Pancreas (tissue), 10 donors: Measurements from ENCODE around the gene EVA1C. TPM values are rescaled to one million over a fixed set of nuclear protein-coding genes. Genes with fewer than 3 reads are reported as not detected.
A peak's percentile ranks its signal among the peaks of the same experiment; 100 is the strongest.

Experiments
- ATAC-seq, 4 donors: fragments of 200-7000 bp; cut with Tn5 transposase; one replicate each; pipeline versions ENCODE4 v1.8.0 to v1.9.1; 2020; ENCODE audit warnings: mild to moderate bottlenecking in 4 of 4, moderate library complexity in 4 of 4
- DNase-seq, 6 donors: peaks; one replicate each; pipeline ENCODE4 v3.0.0-alpha.2; 2020
- FAIRE-seq: peaks from 2 replicates; lab custom pipeline; 2012; peaks lifted over from hg19 to GRCh38; lab: Jason Lieb, UNC
- H3K27ac ChIP-seq, 4 donors: fragments of 200-600 bp; sonication (generic); 1 replicate in 3 of 4; 2 replicates in 1 of 4; pipeline versions ENCODE4 v1.5.0 to v1.8.0; 2020
- H3K27me3 ChIP-seq, 4 donors: fragments of 200-600 bp; one replicate each; pipeline ENCODE4 v1.8.0; 2021
- H3K36me3 ChIP-seq, 3 donors: fragments of 200-600 bp; sonication (generic) in 1 of 3; one replicate each; pipeline versions ENCODE4 v1.5.0 to v1.8.0; 2020 to 2021
- H3K4me1 ChIP-seq, 3 donors: fragments of 200-600 bp; one replicate each; pipeline ENCODE4 v1.8.0; 2021
- H3K4me3 ChIP-seq, 4 donors: fragments of 200-600 bp; sonication (generic) in 2 of 4; one replicate each; pipeline versions ENCODE4 v1.5.0 to v1.8.0; 2020 to 2021
- H3K9me3 ChIP-seq, 4 donors: fragments of 200-600 bp; one replicate each; pipeline ENCODE4 v1.8.0; 2021
- WGBS, 2 donors: extraction: QIAGEN DNeasy Blood & Tissue Kit; methylation state at CpG; one replicate each; pipeline ENCODE4 v1.1.7; 2013; 5-methylcytosine and 5-hydroxymethylcytosine counted together
- intact Hi-C, 3 donors: fragments of 100-400 bp; cut with DNase I; formaldehyde crosslinking; loops; one replicate each; pipeline versions ENCODE4 v1.11.1 to v1.14.2; 2022
- polyA plus RNA-seq, 2 donors: library from polyadenylated mRNA; stranded (reverse); fragments of 200-250 nt; gene quantifications; one replicate each; pipeline ENCODE4 v1.2.3, GENCODE V29; 2013
- total RNA-seq, 6 donors: library from RNA; stranded (reverse); fragmentation: NEBNext Ultra II Directional in 4 of 6; extraction: Animal tissue kit (Norgen Biotek cat#: 25700) in 4 of 6; gene quantifications; one replicate each; pipeline versions ENCODE4 v1.2.1 to v1.2.4, GENCODE V29; 2021 to 2023
- TF ChIP-seq, protein P1 (sequence below), 4 donors: fragments of 200-600 bp; sonication (generic) in 3 of 4; IDR thresholded peaks; one replicate each; pipeline versions ENCODE4 v1.5.0 to v1.8.0; 2021; ENCODE audit warnings: antibody characterized with exemption in 4 of 4
- donor health status: healthy with polysubstance abuse.
- donor health status: DM: no; HTN: no; CAD: no; lungs with moderate emphysema.
- donor health status: DM: no; HTN: no; CAD: no.
- donor health status: control.
- donor health status: control.
- donor health status: Bipolar disorder and iron deficiency.
- donor health status: DM: yes; HTN: yes; CAD: no.
- donor health status: DM: no; HTN: no; CAD: no.
- donor health status: DM: no; HTN: no; CAD: no.
- donor health status: DM: yes; HTN: yes; CAD: no.

Gene EVA1C
- total and polyA plus RNA-seq, 8 donors, result 7.9 to 35.9 (median 11.6) TPM

GRCh38 chr21:32452641-32453040 is 40.1 kb downstream of the EVA1C start:
- no peak overlapping the region for H3K27ac ChIP-seq
- DNase-seq (no peak), FAIRE-seq (no peak), ATAC-seq (no peak)
- H3K9me3 ChIP-seq, result no peaks in the 10 kb centered on the region
- intact Hi-C loops, result no loop called here
- 92 to 99% methylated on average over 11 of the region's 11 CpGs for WGBS, 2 donors
- H3K36me3 ChIP-seq, result no peaks in the 10 kb centered on the region
- peaks cover 0 to 8% (median 8%) of the 10 kb centered on the region in 3 donors for H3K4me1 ChIP-seq
- no peak overlapping the region for H3K4me3 ChIP-seq
- TF ChIP-seq, protein P1, sequence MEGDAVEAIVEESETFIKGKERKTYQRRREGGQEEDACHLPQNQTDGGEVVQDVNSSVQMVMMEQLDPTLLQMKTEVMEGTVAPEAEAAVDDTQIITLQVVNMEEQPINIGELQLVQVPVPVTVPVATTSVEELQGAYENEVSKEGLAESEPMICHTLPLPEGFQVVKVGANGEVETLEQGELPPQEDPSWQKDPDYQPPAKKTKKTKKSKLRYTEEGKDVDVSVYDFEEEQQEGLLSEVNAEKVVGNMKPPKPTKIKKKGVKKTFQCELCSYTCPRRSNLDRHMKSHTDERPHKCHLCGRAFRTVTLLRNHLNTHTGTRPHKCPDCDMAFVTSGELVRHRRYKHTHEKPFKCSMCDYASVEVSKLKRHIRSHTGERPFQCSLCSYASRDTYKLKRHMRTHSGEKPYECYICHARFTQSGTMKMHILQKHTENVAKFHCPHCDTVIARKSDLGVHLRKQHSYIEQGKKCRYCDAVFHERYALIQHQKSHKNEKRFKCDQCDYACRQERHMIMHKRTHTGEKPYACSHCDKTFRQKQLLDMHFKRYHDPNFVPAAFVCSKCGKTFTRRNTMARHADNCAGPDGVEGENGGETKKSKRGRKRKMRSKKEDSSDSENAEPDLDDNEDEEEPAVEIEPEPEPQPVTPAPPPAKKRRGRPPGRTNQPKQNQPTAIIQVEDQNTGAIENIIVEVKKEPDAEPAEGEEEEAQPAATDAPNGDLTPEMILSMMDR (IDR thresholded peaks at IDR 0.05), result no peak
- H3K27me3 ChIP-seq, result no peaks in the 10 kb centered on the region

GRCh38 chr21:32455548-32455947 is 43.0 kb downstream of the EVA1C start:
- intact Hi-C loops, result no loop called here
- peaks cover 0 to 13% (median 12%) of the 10 kb centered on the region in 3 donors for H3K4me1 ChIP-seq
- no peaks in the 10 kb centered on the region for H3K36me3 ChIP-seq

DNA sequence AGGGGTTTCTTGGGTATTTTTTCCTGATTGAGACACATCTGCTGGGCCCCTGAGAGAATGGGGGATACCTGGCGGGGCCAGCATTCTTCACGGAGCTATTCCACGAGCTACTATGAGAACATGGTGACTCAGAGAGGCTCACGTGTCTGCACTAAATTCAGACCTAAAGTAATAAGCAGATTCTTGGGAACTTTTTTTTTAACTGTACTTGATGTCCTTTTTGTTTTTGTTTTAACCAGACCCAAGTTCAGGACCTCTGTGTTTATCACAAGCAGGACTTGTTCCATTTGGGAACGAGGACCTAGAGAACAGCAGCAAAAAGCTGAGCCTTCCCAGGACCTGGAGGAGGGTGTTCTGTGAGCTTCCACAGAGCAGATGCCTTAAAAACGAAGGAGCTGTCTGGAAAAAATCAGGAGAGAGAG is 44.0 kb downstream of the EVA1C start:
- H3K27ac ChIP-seq, result peak overlapping the region; percentile 42 to 69 (median 61)
- peaks cover 0 to 13% (median 12%) of the 10 kb centered on the region in 3 donors for H3K4me1 ChIP-seq
- DNase-seq (no peak), FAIRE-seq (no peak), ATAC-seq (peak in 2 of 4 donors; percentile 22 to 54)
- no peaks in the 10 kb centered on the region for H3K27me3 ChIP-seq
- H3K9me3 ChIP-seq, result no peaks in the 10 kb centered on the region
- H3K36me3 ChIP-seq, result no peaks in the 10 kb centered on the region
- WGBS, 2 donors, result 76 to 79% methylated on average over 6 of the region's 6 CpGs
- intact Hi-C loops, result no loop called here
- TF ChIP-seq, protein P1 (IDR thresholded peaks at IDR 0.05), result no peak
- no peak overlapping the region for H3K4me3 ChIP-seq

More at GRCh38 chr21:32455548-32455947, 43.0 kb downstream of the EVA1C start:
- no peak for ATAC-seq
- WGBS, 2 donors, result 78 to 81% methylated on average over 5 of the region's 5 CpGs
- no peak for DNase-seq
- H3K27ac ChIP-seq, result no peak overlapping the region
- no peaks in the 10 kb centered on the region for H3K27me3 ChIP-seq
- TF ChIP-seq, protein P1 (IDR thresholded peaks at IDR 0.05), result no peak
- no peaks in the 10 kb centered on the region for H3K9me3 ChIP-seq
- FAIRE-seq, result no peak
- no peak overlapping the region for H3K4me3 ChIP-seq

GRCh38 chr21:32457360-32457840 is 44.9 kb downstream of the EVA1C start:
- H3K4me1 ChIP-seq, result peaks cover 0 to 13% (median 12%) of the 10 kb centered on the region in 3 donors
- H3K27me3 ChIP-seq, result no peaks in the 10 kb centered on the region
- 8 to 9% methylated on average over 9 of the region's 9 CpGs for WGBS, 2 donors
- H3K36me3 ChIP-seq, result no peaks in the 10 kb centered on the region
- DNase-seq (peak; percentile 33 to 81 (median 71)), ATAC-seq (peak; percentile 61 to 79 (median 69)), FAIRE-seq (no peak)
- H3K27ac ChIP-seq, result peak overlapping the region; percentile 42 to 69 (median 61)
- H3K9me3 ChIP-seq, result no peaks in the 10 kb centered on the region
- TF ChIP-seq, protein P1 (IDR thresholded peaks at IDR 0.05), result peak in 1 of 4 donors; percentile 6
- intact Hi-C loops, result no loop called here
- no peak overlapping the region for H3K4me3 ChIP-seq

DNA sequence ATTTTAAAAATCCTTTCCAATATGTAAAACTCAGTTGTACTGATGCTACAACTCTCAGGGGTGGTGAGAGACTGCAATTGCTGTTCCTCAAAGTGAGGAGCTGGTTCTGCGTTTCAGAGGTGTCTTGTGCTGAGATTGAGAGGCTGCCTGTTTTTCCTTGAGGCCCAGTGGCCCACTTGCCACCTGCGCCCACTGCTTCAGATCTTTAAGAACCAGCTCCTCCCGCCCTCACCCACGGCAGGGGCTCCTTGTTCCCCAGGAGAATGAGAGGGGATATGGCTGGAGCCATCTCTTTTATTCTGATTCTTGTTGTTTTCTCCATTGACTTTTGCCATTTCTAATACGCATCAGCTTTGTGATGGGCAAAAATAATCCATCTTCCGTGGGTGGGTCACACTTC is 45.5 kb downstream of the EVA1C start:
- Histone ChIP-seq H3K36me3 (no peaks in the 10 kb centered on the region), H3K27ac (peak overlapping the region in 1 of 4 donors; percentile 69)

More for the DNA sequence above, 45.5 kb downstream of the EVA1C start:
- no peak for FAIRE-seq
- Histone ChIP-seq H3K27me3 (no peaks in the 10 kb centered on the region), H3K4me1 (peaks cover 0 to 13% (median 12%) of the 10 kb centered on the region in 3 donors), H3K4me3 (no peak overlapping the region), H3K9me3 (no peaks in the 10 kb centered on the region)
- TF ChIP-seq, protein P1 (IDR thresholded peaks at IDR 0.05), result no peak
- WGBS, 2 donors, result 90% methylated on average over 6 of the region's 6 CpGs
- no peak for DNase-seq
- intact Hi-C loops, result no loop called here
- ATAC-seq, result peak in 1 of 4 donors; percentile 12
